OCI-LY1 (cell line): Measurements from ENCODE around the gene CTNNA2.

Experiments
- CTCF ChIP-seq: fragments of 200-600 bp; sonication (generic), shearing (Covaris generic); IDR thresholded peaks from 2 replicates; pipeline ENCODE4 v1.5.1; 2017; ENCODE audit warnings: mild to moderate bottlenecking, antibody characterized with exemption, low read length, moderate library complexity, mixed read lengths
- EZH2 ChIP-seq: fragments of 200-600 bp; sonication (generic), shearing (Covaris generic); IDR thresholded peaks from 2 replicates; pipeline ENCODE4 v1.8.0; 2017; ENCODE audit warnings: borderline replicate concordance, mixed run types, mild to moderate bottlenecking, antibody characterized with exemption, low read length, moderate library complexity, mixed read lengths

- TF ChIP-seq CTCF, result no peak
- TF ChIP-seq EZH2, result no peak
These were observed 989.2 kb downstream of the CTNNA2 start for GRCh38 chr2:80501874-80502624.
